KMS-11 (cell line): ENCODE data around the gene COL4A5.

Source experiments
- H2AFZ ChIP-seq: fragments of 200-600 bp; sonication (generic); 2 replicates; pipeline ENCODE4 v1.6.1; 2016; ENCODE audit warnings: antibody characterized with exemption, mixed run types, low read depth
- H3K27ac ChIP-seq: fragments of 200-600 bp; sonication (generic); 2 replicates; pipeline ENCODE4 v1.6.1; 2016; ENCODE audit warnings: mild to moderate bottlenecking, mixed run types
- H3K27me3 ChIP-seq: fragments of 200-600 bp; sonication (generic); 2 replicates; pipeline ENCODE4 v1.6.1; 2017; ENCODE audit warnings: mild to moderate bottlenecking, low read depth, mixed run types, moderate library complexity; ENCODE audit not compliant: insufficient read depth
- H3K36me3 ChIP-seq: fragments of 200-600 bp; sonication (generic); 2 replicates; pipeline ENCODE4 v1.6.1; 2017; ENCODE audit warnings: mild to moderate bottlenecking, mixed run types; ENCODE audit not compliant: insufficient read depth
- H3K4me1 ChIP-seq: fragments of 200-600 bp; sonication (generic); 2 replicates; pipeline ENCODE4 v1.6.1; 2016; ENCODE audit warnings: mild to moderate bottlenecking, low read depth, mixed run types; ENCODE audit not compliant: poor library complexity, severe bottlenecking
- H3K4me2 ChIP-seq: fragments of 200-600 bp; sonication (generic); 2 replicates; pipeline ENCODE4 v1.7.0; 2016; ENCODE audit warnings: mild to moderate bottlenecking, mixed run types
- H3K4me3 ChIP-seq: fragments of 200-600 bp; sonication (generic); IDR thresholded peaks from 2 replicates; pipeline ENCODE4 v1.6.1; 2017; ENCODE audit warnings: low read depth, low read length, mixed read lengths; ENCODE audit not compliant: insufficient read depth
- H3K79me2 ChIP-seq: fragments of 200-600 bp; sonication (generic); 2 replicates; pipeline ENCODE4 v1.6.1; 2016; ENCODE audit warnings: low read depth, mixed run types; ENCODE audit not compliant: insufficient read depth
- H3K9ac ChIP-seq: fragments of 200-600 bp; sonication (generic); 2 replicates; pipeline ENCODE4 v1.6.1; 2016; ENCODE audit warnings: mild to moderate bottlenecking, mixed run types
- H4K20me1 ChIP-seq: fragments of 200-600 bp; sonication (generic); 2 replicates; pipeline ENCODE4 v1.6.1; 2016; ENCODE audit warnings: mild to moderate bottlenecking, mixed run types; ENCODE audit not compliant: insufficient read depth
- CTCF ChIP-seq: fragments of 200-600 bp; sonication (generic); conservative IDR thresholded peaks from 2 replicates; pipeline ENCODE4 v1.6.1; 2017; ENCODE audit warnings: low read depth, mild to moderate bottlenecking, antibody characterized with exemption, low read length, moderate library complexity, mixed read lengths

COL4A5 gene

GRCh38 chrX:108740299-108740774, 300.7 kb downstream of the COL4A5 start:
- Histone ChIP-seq H4K20me1 (no peaks in the 10 kb centered on the region), H3K79me2 (no peaks in the 10 kb centered on the region), H3K4me1 (no peaks in the 10 kb centered on the region), H3K4me3 (no peak overlapping the region), H2AFZ (no peak overlapping the region), H3K36me3 (no peaks in the 10 kb centered on the region), H3K27ac (no peak overlapping the region), H3K27me3 (no peaks in the 10 kb centered on the region), H3K4me2 (no peak overlapping the region), H3K9ac (no peak overlapping the region)
- TF ChIP-seq CTCF, result no peak
